Pancreas (tissue), 10 donors: ENCODE results near the gene ZNF302. TPM values are rescaled to one million over a fixed set of nuclear protein-coding genes. Genes with fewer than 3 reads are reported as not detected.

ENCODE experiments used
- ATAC-seq, 4 donors: fragments of 200-7000 bp; cut with Tn5 transposase; one replicate each; pipeline versions ENCODE4 v1.8.0 to v1.9.1; 2020; ENCODE audit warnings: mild to moderate bottlenecking in 4 of 4, moderate library complexity in 4 of 4
- DNase-seq, 6 donors: peaks; one replicate each; pipeline ENCODE4 v3.0.0-alpha.2; 2020
- FAIRE-seq: peaks from 2 replicates; lab custom pipeline; 2012; peaks lifted over from hg19 to GRCh38; lab: Jason Lieb, UNC
- H3K27ac ChIP-seq, 4 donors: fragments of 200-600 bp; sonication (generic); 1 replicate in 3 of 4; 2 replicates in 1 of 4; pipeline versions ENCODE4 v1.5.0 to v1.8.0; 2020
- H3K27me3 ChIP-seq, 4 donors: fragments of 200-600 bp; one replicate each; pipeline ENCODE4 v1.8.0; 2021
- H3K36me3 ChIP-seq, 3 donors: fragments of 200-600 bp; sonication (generic) in 1 of 3; one replicate each; pipeline versions ENCODE4 v1.5.0 to v1.8.0; 2020 to 2021
- H3K4me1 ChIP-seq, 3 donors: fragments of 200-600 bp; one replicate each; pipeline ENCODE4 v1.8.0; 2021
- H3K4me3 ChIP-seq, 4 donors: fragments of 200-600 bp; sonication (generic) in 2 of 4; one replicate each; pipeline versions ENCODE4 v1.5.0 to v1.8.0; 2020 to 2021
- H3K9me3 ChIP-seq, 4 donors: fragments of 200-600 bp; one replicate each; pipeline ENCODE4 v1.8.0; 2021
- WGBS, 2 donors: extraction: QIAGEN DNeasy Blood & Tissue Kit; methylation state at CpG; one replicate each; pipeline ENCODE4 v1.1.7; 2013; 5-methylcytosine and 5-hydroxymethylcytosine counted together
- intact Hi-C, 3 donors: fragments of 100-400 bp; cut with DNase I; formaldehyde crosslinking; loops; one replicate each; pipeline versions ENCODE4 v1.11.1 to v1.14.2; 2022
- polyA plus RNA-seq, 2 donors: library from polyadenylated mRNA; stranded (reverse); fragments of 200-250 nt; gene quantifications; one replicate each; pipeline ENCODE4 v1.2.3, GENCODE V29; 2013
- total RNA-seq, 6 donors: library from RNA; stranded (reverse); fragmentation: NEBNext Ultra II Directional in 4 of 6; extraction: Animal tissue kit (Norgen Biotek cat#: 25700) in 4 of 6; gene quantifications; one replicate each; pipeline versions ENCODE4 v1.2.1 to v1.2.4, GENCODE V29; 2021 to 2023
- TF ChIP-seq, protein P1 (sequence below), 4 donors: fragments of 200-600 bp; sonication (generic) in 3 of 4; IDR thresholded peaks; one replicate each; pipeline versions ENCODE4 v1.5.0 to v1.8.0; 2021; ENCODE audit warnings: antibody characterized with exemption in 4 of 4
- donor health status: healthy with polysubstance abuse.
- donor health status: DM: no; HTN: no; CAD: no; lungs with moderate emphysema.
- donor health status: DM: no; HTN: no; CAD: no.
- donor health status: control.
- donor health status: control.
- donor health status: Bipolar disorder and iron deficiency.
- donor health status: DM: yes; HTN: yes; CAD: no.
- donor health status: DM: no; HTN: no; CAD: no.
- donor health status: DM: no; HTN: no; CAD: no.
- donor health status: DM: yes; HTN: yes; CAD: no.

Gene ZNF302
- total and polyA plus RNA-seq, 8 donors, result 12.2 to 26.6 (median 16.4) TPM

GRCh38 chr19:34707661-34708060 is 30.2 kb downstream of the ZNF302 start:
- H3K27me3 ChIP-seq, result no peaks in the 10 kb centered on the region
- no peak overlapping the region for H3K4me3 ChIP-seq
- no peak overlapping the region for H3K27ac ChIP-seq
- no peak for FAIRE-seq
- DNase-seq, result peak in 5 of 6 donors; percentile 69 to 80 (median 77)
- H3K4me1 ChIP-seq, result peaks cover 0 to 3% (median 0%) of the 10 kb centered on the region in 3 donors
- peak; percentile 84 to 95 (median 92) for ATAC-seq
- H3K36me3 ChIP-seq, result no peaks in the 10 kb centered on the region
- H3K9me3 ChIP-seq, result no peaks in the 10 kb centered on the region
- TF ChIP-seq, protein P1, sequence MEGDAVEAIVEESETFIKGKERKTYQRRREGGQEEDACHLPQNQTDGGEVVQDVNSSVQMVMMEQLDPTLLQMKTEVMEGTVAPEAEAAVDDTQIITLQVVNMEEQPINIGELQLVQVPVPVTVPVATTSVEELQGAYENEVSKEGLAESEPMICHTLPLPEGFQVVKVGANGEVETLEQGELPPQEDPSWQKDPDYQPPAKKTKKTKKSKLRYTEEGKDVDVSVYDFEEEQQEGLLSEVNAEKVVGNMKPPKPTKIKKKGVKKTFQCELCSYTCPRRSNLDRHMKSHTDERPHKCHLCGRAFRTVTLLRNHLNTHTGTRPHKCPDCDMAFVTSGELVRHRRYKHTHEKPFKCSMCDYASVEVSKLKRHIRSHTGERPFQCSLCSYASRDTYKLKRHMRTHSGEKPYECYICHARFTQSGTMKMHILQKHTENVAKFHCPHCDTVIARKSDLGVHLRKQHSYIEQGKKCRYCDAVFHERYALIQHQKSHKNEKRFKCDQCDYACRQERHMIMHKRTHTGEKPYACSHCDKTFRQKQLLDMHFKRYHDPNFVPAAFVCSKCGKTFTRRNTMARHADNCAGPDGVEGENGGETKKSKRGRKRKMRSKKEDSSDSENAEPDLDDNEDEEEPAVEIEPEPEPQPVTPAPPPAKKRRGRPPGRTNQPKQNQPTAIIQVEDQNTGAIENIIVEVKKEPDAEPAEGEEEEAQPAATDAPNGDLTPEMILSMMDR (IDR thresholded peaks at IDR 0.05), result no peak
- intact Hi-C loops, result no loop called here
- 24 to 30% methylated on average over 2 of the region's 2 CpGs for WGBS, 2 donors

- 69 to 71% methylated on average over 6 of the region's 6 CpGs for WGBS, 2 donors
- FAIRE-seq, result no peak
- no peak for ATAC-seq
- Histone ChIP-seq H3K27me3 (no peaks in the 10 kb centered on the region), H3K4me3 (no peak overlapping the region), H3K27ac (no peak overlapping the region), H3K4me1 (peaks cover 0 to 3% (median 0%) of the 10 kb centered on the region in 3 donors), H3K36me3 (no peaks in the 10 kb centered on the region), H3K9me3 (no peaks in the 10 kb centered on the region)
- DNase-seq, result no peak
- intact Hi-C loops, result loop anchor here (5.0 to 10.0 kb wide), 5 partner anchors 67 to 217 kb away; no protein-coding TSS in a partner anchor
- TF ChIP-seq, protein P1 (IDR thresholded peaks at IDR 0.05), result no peak
Observed at GRCh38 chr19:34711890-34712289, 34.4 kb downstream of the ZNF302 start.

DNA sequence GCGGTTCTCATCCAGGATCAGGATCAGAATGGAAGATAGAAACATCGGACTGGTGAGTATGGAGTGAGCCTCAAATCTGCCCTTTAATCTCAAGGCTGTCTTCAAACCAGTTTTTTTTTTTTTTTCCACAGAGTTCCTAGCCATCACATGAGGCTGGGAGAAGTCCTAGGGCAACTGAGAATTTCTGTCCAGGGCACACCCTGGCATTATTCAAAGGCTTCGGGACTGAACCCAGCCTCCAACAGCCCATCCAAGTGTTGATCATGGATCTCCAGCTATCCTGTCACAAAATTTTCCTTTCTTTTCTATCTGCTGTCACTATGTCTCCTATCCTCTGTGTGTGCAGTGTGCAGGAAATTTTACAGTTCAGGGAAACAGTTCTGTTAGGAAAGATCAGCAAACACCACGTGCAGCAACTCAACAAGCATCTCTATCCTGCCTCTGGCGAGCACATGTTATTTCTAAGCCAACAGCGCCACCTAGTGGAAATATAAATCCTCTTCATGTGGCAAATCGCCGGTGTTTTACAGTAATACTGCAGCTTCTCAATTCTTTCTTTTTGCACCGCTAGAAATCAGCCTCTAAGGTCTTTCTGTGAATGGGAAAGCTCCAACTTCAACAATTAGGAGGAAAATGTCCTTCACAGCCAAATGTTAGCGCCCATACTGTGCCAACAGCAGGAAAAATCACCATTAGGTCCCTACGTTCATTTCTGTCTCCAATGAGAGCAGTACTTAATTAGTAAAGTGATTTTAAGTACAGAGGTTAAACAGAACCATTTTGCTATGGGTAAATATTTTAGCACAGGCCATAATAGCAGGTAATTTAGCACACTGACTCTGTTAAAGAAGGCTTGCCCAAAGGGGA is 35.1 kb downstream of the ZNF302 start:
- Histone ChIP-seq H3K4me1 (peaks cover 0 to 3% (median 0%) of the 10 kb centered on the region in 3 donors), H3K36me3 (no peaks in the 10 kb centered on the region), H3K9me3 (no peaks in the 10 kb centered on the region), H3K27me3 (no peaks in the 10 kb centered on the region), H3K27ac (no peak overlapping the region), H3K4me3 (no peak overlapping the region)
- TF ChIP-seq, protein P1 (IDR thresholded peaks at IDR 0.05), result peak; percentile 61 to 86 (median 77)
- 34 to 35% methylated on average over 11 of the region's 11 CpGs for WGBS, 2 donors
- intact Hi-C loops, result loop anchor here (5.0 to 10.0 kb wide), 5 partner anchors 68 to 218 kb away; no protein-coding TSS in a partner anchor
- ATAC-seq, result peak; percentile 77 to 91 (median 90)
- FAIRE-seq, result peak; percentile 69
- DNase-seq, result peak in 3 of 6 donors; percentile 48 to 72 (median 50)

DNA sequence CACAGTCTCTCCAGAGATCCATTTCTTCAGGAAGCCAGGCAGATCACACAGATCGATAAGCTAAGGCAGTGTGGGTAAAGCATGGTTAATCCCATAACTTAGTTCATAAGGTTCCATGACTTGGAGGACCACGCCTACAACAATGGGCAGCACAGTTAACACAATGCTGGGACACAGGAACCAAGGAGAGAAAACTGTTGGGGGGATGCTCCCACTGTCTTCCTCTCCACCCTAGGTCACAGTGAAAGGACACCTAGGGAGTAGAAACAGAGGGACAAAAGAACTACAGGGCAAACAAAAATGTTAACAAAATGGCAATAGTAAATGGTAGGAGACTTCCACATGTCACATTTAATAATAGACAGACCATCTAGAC is 35.8 kb downstream of the ZNF302 start:
- WGBS, 2 donors, result 71 to 80% methylated on average over 2 of the region's 2 CpGs
- TF ChIP-seq, protein P1 (IDR thresholded peaks at IDR 0.05), result no peak
- ATAC-seq (peak in 1 of 4 donors; percentile 24), FAIRE-seq (no peak), DNase-seq (no peak)
- Histone ChIP-seq H3K27ac (no peak overlapping the region), H3K9me3 (no peaks in the 10 kb centered on the region), H3K27me3 (no peaks in the 10 kb centered on the region), H3K36me3 (no peaks in the 10 kb centered on the region), H3K4me3 (no peak overlapping the region), H3K4me1 (no peaks in the 10 kb centered on the region)
- intact Hi-C loops, result loop anchor here (5.0 to 10.0 kb wide), 5 partner anchors 68 to 218 kb away; no protein-coding TSS in a partner anchor
